ENCODE measurements around the gene HS6ST2.

GRCh38 chrX:132858018-132858417 lies 100.4 kb downstream of the HS6ST2 start:
- TF ChIP-seq GABPB1 (CRISPR knock-in tag; IDR thresholded peaks at IDR 0.05) (no peak), NFYB (CRISPR knock-in tag; conservative IDR thresholded peaks at IDR 0.05; ENCODE audit: low read depth) (no peak), E2F1 (CRISPR knock-in tag; IDR thresholded peaks at IDR 0.05) (no peak), ZNF423 (CRISPR knock-in tag; IDR thresholded peaks at IDR 0.05) (no peak), MAX (CRISPR knock-in tag; IDR thresholded peaks at IDR 0.05) (no peak), ELF4 (CRISPR knock-in tag; IDR thresholded peaks at IDR 0.05; ENCODE audit: low read depth) (no peak), CTCF (IDR thresholded peaks at IDR 0.05) (no peak), ZNF281 (CRISPR knock-in tag; IDR thresholded peaks at IDR 0.05) (no peak), ZNF138 (CRISPR knock-in tag; conservative IDR thresholded peaks at IDR 0.05) (no peak), ZNF232 (CRISPR knock-in tag; IDR thresholded peaks at IDR 0.05) (no peak), GRHL2 (CRISPR knock-in tag; IDR thresholded peaks at IDR 0.05; ENCODE audit: insufficient replicate concordance, severe bottlenecking) (no peak), USF1 (CRISPR knock-in tag; IDR thresholded peaks at IDR 0.05) (no peak)

Measured in WTC11 (cell line).